CD4-positive, alpha-beta T cell treated with Interleukin-1 beta for 1 hour (primary cell): Measurements from ENCODE around the gene ZNF384.
A peak's percentile ranks its signal among the peaks of the same experiment; 100 is the strongest.

Experiments used
- DNase-seq, 2 donors: peaks; one replicate each; pipeline ENCODE4 v3.0.0-alpha.2; 2020 to 2022

The ZNF384 gene

GRCh38 chr12:6699259-6699988 lies 10.2 kb upstream of the ZNF384 start:
- DNase-seq = no peak

GRCh38 chr12:6698352-6699046 lies 9.3 kb upstream of the ZNF384 start:
- no peak for DNase-seq

DNA sequence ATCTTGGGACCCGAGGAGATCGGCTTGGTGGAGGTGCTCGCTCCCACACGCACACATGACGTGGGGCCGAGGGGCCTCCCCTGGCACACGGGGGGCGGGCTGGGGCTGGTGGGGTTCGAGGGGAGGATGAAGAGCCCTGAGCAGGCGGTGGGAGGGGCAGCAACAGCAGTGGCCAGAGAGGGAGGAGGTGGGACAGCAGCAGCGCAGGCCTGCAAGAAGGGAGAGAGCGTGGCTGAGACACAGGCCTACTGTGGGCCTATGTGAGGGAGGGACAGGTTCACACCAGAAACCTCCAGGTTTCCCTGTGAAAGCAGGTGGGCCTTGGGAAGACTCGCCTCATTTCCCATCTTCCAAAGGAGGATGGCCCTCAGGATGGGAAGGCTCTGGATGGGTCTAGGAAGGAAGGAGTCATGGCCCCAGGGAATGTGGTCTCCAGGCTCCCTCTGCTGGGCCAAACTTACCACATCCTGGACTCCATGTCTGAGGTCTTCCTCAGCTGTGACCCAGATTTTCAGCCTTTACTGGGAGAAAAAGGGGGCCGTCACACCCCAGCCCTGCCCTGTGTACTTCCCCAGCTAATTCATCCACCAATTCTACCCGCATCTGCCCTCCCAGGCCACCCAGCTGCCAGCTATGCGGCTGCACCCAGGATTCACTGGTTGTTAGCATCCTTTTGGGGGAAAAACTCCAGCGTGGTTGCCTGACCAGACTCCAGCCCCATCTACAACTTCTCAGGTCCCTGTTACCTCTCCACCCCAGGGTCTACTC lies 8.6 kb upstream of the ZNF384 start:
- DNase-seq = peak; percentile 17 to 24

DNA sequence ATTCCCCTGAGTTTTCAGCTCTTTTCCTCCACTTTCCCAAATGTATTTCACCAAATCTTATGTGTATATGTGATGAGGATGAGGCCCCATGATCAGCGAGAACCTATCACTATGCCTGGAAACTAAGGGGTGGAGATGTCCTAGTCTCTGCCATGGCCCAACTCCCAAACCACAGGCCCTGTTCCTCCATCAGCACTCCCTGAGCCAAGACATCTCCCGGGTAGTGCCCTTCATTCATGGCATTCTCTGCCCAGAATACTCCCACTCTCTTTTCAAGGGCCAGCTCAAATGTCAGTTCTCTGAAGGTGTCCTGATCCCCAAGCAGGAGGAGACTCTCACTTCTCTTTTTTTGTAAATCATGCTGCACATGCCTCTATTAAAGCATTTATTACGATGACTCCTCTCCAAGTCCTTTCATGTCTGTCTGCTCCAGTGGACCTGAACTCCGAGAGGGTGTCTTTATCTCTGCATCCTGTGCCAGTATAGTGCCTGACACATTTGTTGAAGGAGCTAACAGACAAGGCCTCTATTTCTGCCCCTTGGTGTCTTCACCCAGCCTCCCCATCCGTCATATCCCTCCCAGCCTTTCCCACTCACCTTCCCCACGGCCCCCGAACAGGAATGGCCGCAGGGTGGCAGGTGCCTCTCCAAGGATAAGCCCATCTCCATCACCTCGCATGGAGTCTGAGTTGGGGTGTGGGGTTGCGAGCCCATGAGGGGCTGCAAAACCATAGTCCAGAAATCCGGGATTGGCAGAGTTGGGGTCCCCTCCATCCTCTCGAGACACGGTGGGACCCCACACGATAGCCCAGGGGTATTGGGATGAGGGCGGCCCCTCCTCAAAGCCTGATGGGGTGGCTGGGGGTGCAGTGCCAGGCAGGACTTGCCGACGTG lies 7.8 kb upstream of the ZNF384 start:
- peak in 1 of 2 donors; percentile 20 for DNase-seq

DNA sequence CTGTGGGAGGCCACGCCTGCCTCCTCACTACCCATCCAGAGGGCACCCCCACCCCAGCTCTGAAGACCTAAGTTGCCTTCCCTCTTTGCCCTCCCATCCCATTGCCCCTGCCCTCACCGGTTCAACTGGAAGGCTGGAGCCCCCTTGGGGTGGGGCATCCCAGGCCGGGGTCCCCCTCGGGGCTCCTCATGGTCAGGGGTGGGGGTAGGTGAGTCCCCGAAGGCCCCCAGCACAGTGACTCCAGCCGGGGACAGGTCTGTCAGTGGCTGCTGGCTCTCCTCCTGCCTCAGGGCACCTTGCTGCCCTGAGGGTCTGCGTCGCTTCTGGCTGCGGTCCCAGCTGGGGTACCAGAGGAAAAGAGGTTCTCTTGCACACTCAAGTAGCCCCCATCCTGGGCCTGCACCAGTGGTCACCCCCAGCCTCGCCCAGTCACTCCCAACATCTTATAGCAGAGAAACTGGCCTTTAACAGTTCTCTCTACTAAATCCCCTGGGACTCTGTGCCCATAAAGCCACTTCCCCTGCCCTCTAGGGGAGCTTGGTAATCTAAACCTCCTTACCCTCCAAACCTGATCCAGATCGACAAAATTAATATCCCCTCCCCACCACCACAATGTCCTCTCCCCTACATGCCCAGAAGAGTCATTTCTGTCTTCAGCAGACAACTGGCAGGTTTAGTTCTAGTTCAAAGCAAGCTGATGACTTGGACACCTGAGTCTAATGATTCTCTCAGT lies 6.3 kb upstream of the ZNF384 start:
- DNase-seq = no peak

DNA sequence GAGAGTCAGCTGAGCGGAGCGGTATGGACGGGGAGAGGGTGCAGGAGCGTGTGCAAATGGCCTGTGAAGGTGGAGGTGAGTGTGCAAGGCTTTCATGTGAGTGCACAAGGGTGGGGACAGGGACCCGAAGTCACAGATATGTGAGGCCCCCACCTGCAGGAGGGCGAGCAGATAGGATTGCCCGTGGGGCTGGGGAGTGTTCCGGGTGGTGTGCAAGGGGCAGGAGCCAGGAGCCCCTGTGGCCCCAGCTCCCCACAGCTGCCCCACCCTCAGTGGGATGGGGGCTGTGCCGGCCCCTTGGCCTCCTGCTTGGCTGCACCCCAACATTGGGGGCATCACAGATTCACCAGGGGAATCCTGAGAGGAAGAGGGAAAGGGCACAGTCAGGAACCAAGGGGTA lies 5.5 kb upstream of the ZNF384 start:
- DNase-seq = no peak

- DNase-seq = no peak
Observed at GRCh38 chr12:6693832-6694355, 4.7 kb upstream of the ZNF384 start.

- DNase-seq = no peak
Observed at GRCh38 chr12:6692888-6693287, 3.7 kb upstream of the ZNF384 start.

DNA sequence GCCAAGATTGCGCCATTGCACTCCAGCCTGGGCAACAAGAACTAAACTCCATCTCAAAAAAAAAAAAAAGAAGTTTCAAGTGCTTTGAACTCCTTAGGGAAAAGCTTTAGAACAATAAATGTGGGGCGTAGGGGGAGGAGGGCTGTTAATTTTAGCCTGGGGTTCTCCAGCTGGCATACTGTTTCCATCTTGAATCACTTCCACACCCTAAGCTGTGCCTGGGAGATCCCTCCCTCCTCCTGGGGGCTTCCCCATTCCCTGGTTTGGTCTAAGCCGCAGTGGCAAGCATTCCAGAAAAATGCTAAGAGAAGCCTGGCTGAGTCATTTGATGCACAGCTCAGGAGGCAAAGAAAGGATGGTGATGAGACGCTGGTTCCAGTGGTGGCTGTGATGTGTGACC lies 2.3 kb upstream of the ZNF384 start:
- DNase-seq = no peak

- DNase-seq = peak in 1 of 2 donors; percentile 50
Observed at GRCh38 chr12:6688543-6688998, 604 bp downstream of the ZNF384 start.

- DNase-seq = no peak
Observed at GRCh38 chr12:6685814-6686213, 3.4 kb downstream of the ZNF384 start.

DNA sequence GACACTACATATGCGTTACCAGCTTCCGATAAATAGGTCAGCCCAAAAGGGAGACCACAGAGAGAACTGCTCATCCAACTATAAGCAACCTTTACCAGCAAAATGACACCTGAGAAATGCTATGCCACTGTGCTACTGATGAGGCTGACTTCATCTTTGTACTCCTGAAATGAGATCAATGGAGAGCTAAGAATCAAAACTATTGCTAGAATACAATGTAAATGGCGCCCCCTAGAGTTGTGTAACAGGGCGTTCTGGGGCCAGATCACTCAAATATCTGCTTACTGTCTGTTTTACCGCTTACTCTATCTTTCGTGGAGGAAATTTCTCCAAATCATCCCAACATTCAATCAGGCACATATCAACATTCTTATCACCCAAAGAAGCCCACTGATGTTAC lies 4.6 kb downstream of the ZNF384 start:
- DNase-seq = peak; percentile 39 to 71

DNA sequence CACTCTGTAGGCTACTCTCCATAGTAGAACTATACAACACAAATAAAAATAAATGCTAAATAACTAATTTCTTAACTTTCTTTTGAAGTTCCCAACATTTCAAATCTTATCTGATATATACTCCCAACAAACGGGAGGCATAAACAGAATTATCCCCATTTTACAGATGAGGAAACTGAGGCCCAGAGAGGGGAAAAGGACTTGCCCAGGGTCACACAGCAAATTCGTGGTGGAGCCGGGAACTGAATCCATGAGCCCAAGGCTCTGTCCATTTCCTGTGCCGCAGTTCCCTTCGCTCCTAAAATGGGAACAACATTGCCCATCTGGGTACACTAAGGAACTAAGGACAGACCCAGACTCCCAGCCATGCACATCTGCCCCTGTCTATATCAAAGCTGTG lies 12.2 kb downstream of the ZNF384 start:
- DNase-seq = no peak

- no peak for DNase-seq
Observed at GRCh38 chr12:6672143-6672542, 17.0 kb downstream of the ZNF384 start.

- DNase-seq = no peak
Observed at GRCh38 chr12:6667559-6668210, 21.5 kb downstream of the ZNF384 start.

- DNase-seq = no peak
Observed at GRCh38 chr12:6666211-6666610, 23.0 kb downstream of the ZNF384 start.

DNA sequence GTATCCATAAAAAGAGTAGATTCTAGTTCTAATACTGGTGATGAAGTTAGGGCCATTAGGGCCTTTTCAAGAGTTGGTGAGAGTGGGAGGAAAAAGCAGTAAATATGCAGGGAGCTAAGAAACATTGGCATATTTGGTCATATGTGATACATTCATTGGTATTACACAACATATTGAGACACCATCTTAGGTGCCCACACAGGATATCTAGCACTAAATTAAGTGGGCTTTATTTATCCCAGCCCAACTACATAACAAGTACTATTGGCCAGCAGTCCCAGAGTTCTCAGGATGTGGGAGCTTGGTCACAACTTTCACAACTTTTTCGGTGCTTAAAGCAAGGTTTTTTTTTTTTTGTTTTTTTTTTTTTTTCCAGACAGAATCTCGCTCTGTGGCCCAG lies 24.3 kb downstream of the ZNF384 start:
- DNase-seq = no peak

GRCh38 chr12:6662906-6663742 lies 26.1 kb downstream of the ZNF384 start, which contains the start of gene ING4:
ING4 (minus strand) TSS chr12:6663119; CDS start chr12:6663101, 18 bp downstream.
- peak; percentile 98 to 99 for DNase-seq

- DNase-seq = no peak
Observed at GRCh38 chr12:6662602-6662905, 26.6 kb downstream of the ZNF384 start.

DNA sequence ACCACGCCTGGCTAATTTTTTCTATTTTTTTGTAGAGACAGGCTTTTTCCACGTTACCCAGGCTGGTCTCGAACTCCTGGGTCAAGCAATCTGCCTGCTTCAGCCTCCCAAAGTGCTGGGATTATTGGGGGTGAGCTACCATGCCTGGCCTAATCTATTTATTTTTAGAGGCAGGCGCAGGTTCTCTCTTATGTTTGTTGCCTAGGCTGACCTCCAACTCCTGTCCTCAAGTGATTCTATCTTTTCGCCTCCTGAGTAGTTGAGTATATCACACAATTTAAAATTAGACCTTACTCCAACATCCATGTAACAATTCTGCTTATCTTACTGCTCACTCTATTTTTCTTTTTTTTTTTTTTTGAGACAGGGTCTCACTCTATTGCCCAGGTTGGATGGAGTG lies 35.2 kb downstream of the ZNF384 start:
- no peak for DNase-seq
